ENCODE measurements around the gene RSPH1. TPM values are rescaled to one million over a fixed set of nuclear protein-coding genes. Genes with fewer than 3 reads are reported as not detected.
A peak's percentile ranks its signal among the peaks of the same experiment; 100 is the strongest.

Gene RSPH1
- total and polyA plus RNA-seq, 2 of the 8 experiments (the other 6 are each of a cell fraction or from before 2014, with no cell fraction given): 0.24 TPM; not detected in 1

- Histone ChIP-seq H3K4me1 (replicated peaks in 1 of 4; ENCODE audit: control insufficient read depth in 3 of 4, insufficient read depth in 4 of 4, low read length in 3 of 4) (no peaks in the 10 kb centered on the region; a peak in 1 of 7 replicates), H2AK5ac (ENCODE audit: low read depth, low read length) (no peak overlapping the region), H4K91ac (replicated peaks; ENCODE audit: insufficient read length, low read length) (no peak overlapping the region), H2BK5ac (ENCODE audit: low read depth, low read length) (0 out of 2 replicates have a peak overlapping the region, but pooled peaks have one; percentile 60), H2AFZ (ENCODE audit: low read length) (no peak overlapping the region), H3K27ac (ENCODE audit: low read depth, low read length) (no peak overlapping the region), H3K18ac (ENCODE audit: extremely low read depth, low read length) (no peak overlapping the region), H3K27me3 (replicated peaks in 1 of 4; ENCODE audit: control insufficient read depth in 3 of 4, extremely low read depth in 1 of 4, insufficient read depth in 3 of 4, low read length in 3 of 4) (no peaks in the 10 kb centered on the region), H4K20me1 (replicated peaks in 1 of 2; ENCODE audit: control insufficient read depth in 1 of 2, insufficient read depth in 2 of 2, low read length in 2 of 2) (no peaks in the 10 kb centered on the region), H4K5ac (ENCODE audit: insufficient read length, low read depth, low read length) (no peak overlapping the region), H3K9ac (replicated peaks in 1 of 4; ENCODE audit: extremely low read depth in 1 of 4, low read depth in 3 of 4, low read length in 3 of 4) (no peak overlapping the region), H3K9me3 (ENCODE audit: insufficient read depth in 2 of 2, low read depth in 1 of 2, low read length in 1 of 2) (no peaks in the 10 kb centered on the region), H2BK20ac (ENCODE audit: low read length) (no peak overlapping the region), H2BK15ac (ENCODE audit: low read length) (no peak overlapping the region), H3K23me2 (ENCODE audit: low read depth, low read length) (no peaks in the 10 kb centered on the region), H3K79me1 (ENCODE audit: low read depth, low read length) (no peaks in the 10 kb centered on the region), H3K4me3 (ENCODE audit: extremely low read depth in 1 of 4, insufficient read depth in 2 of 4, low read depth in 3 of 4, low read length in 4 of 4) (no peak overlapping the region), H3K36me3 (ENCODE audit: control insufficient read depth in 2 of 4, insufficient read depth in 4 of 4, low read length in 3 of 4) (peaks cover 2 to 7% (median 3%) of the 10 kb centered on the region in 4 experiments; a peak in 7 of 8 replicates), H4K8ac (ENCODE audit: extremely low read depth, insufficient read depth, low read length) (no peak overlapping the region), H3K4ac (replicated peaks; ENCODE audit: insufficient read length, low read depth, low read length) (no peak overlapping the region), H3K56ac (replicated peaks; ENCODE audit: insufficient read length, low read depth, low read length) (no peak overlapping the region), H3K79me2 (ENCODE audit: control insufficient read depth in 1 of 2, insufficient read depth in 2 of 2, low read length in 2 of 2) (no peaks in the 10 kb centered on the region), H3K4me2 (ENCODE audit: insufficient read depth in 1 of 2, low read depth in 2 of 2, low read length in 2 of 2) (no peak overlapping the region), H2BK120ac (replicated peaks; ENCODE audit: low read depth, low read length) (no peak overlapping the region), H3K23ac (ENCODE audit: insufficient read length) (no peak overlapping the region), H3K14ac (ENCODE audit: insufficient read length) (no peak overlapping the region), H2BK12ac (ENCODE audit: low read depth, low read length) (no peak overlapping the region)
- DNase-seq (ENCODE audit: low read depth in 1 of 2, low spot score in 2 of 2) (no peak), FAIRE-seq (no peak)
- ChIA-PET POLR2A (ENCODE audit: partially characterized antibody) (interaction anchor here (1.1 to 1.2 kb wide), 2 partner anchors 11 to 30 kb away, joined by 3 to 4 read pairs; partner anchors contain the start of gene SLC37A1), CTCF (ENCODE audit: partially characterized antibody) (interaction anchor here (0.6 to 0.9 kb wide), 2 partner anchors 23 to 67 kb away, joined by 3 read pairs; no protein-coding TSS in a partner anchor)
- 92% methylated on average over 25 of the region's 25 CpGs; no CpG with 5 or more reads in 1 of the 2 experiments for WGBS, 2 experiments (ENCODE audit: extremely low coverage in 1 of 2, insufficient coverage in 1 of 2, insufficient read length in 1 of 2, insufficient replicate concordance in 2 of 2, low coverage in 1 of 2, low lambda C conversion rate in 2 of 2, missing lambda C conversion rate in 1 of 2)
- TF ChIP-seq SP4 (IDR thresholded peaks at IDR 0.05; ENCODE audit: low read length): no peak
Measured at GRCh38 chr21:42543106-42543847, 47.3 kb upstream of the RSPH1 start.

Data from H1 (cell line).